CD4-positive, alpha-beta T cell treated with Interleukin-17A for 1 hour (primary cell): ENCODE measurements around the gene TTBK2.

Experiments
- DNase-seq: peaks from one replicate; pipeline ENCODE4 v3.0.0-alpha.2; 2020

TTBK2 gene

DNA sequence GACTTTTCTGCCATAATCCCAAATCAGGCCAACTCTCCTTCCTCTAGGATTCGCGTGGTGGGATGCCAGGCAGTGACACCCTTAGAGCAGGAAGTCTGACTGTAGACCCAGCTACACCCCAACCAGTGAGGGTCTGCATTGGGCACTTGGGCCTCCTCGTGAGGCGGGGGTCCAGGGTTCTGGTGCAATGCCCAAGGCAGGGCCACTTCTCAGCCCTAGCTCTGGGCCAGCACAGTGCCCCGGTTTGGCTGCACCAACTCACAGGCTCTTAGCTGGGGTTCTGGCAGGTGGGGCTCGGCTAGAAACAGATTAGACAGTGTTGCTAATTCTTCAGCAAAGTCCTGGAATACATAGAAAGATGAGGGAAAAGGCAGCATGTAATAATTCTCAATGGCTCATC, 196.3 kb downstream of the TTBK2 start:
- DNase-seq = no peak

- no peak for DNase-seq
Observed at GRCh38 chr15:42723068-42723467, 197.5 kb downstream of the TTBK2 start.

DNA sequence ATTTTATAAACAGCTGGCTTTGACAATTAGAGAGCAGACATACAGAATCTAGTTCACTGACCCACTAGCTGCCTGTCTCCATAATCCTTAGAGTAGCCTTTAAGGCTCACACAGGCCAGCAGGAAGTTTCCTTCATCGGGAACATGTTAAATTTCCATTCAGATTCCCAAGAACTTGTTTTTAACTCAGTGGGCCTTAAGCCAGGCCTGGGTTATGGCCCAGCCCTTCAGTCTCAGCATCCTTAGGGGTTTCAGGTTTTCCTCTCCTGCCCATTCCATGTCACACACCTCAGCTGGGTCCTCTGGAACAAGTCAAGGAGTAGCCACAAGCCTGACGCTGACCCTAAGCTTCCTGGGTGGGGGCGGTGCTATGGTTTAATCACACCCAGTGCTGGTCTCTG, 198.7 kb downstream of the TTBK2 start:
- no peak for DNase-seq

- no peak for DNase-seq
Observed at GRCh38 chr15:42721016-42721415, 199.6 kb downstream of the TTBK2 start.

DNA sequence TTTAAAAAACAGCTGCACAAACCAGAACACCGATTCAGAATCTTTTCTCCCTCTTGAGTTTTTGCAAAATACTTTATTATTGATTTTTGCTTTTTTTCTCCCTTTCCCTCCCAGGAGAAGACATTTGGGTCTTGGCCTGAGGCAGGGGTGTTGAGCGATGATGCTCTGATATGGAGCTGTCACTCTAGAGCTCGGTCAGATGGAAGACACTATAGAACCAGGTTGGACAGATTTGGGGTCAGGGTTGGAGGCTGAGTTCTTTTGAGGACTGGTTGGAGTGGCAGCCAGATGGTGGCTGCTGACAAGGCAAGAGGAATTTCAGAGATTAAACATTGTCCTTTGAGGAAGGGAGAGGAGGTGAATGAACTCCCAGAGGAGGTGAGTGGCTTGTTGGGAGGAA, 200.5 kb downstream of the TTBK2 start:
- no peak for DNase-seq

GRCh38 chr15:42719043-42719442, 201.5 kb downstream of the TTBK2 start:
- DNase-seq = no peak

DNA sequence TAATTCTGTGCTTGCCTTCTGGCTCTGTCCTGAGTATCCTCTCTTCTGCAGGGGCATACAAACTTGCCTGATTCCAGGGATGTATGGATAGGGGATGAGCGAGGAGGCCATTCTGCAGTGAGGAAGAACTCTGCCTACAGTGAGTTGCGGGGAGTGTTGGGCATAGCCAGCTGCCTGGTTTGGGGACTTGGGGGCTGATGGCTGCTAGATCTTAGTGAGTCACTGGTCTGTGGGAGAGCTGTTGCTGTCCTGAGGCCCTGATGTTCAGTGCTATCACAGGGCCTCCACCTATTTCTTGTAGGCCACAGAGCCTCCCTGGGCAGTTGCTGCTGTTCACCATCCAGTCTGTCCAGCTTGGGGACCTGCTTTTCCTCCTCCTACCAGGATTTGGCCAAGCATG, 204.0 kb downstream of the TTBK2 start:
- DNase-seq = no peak

DNA sequence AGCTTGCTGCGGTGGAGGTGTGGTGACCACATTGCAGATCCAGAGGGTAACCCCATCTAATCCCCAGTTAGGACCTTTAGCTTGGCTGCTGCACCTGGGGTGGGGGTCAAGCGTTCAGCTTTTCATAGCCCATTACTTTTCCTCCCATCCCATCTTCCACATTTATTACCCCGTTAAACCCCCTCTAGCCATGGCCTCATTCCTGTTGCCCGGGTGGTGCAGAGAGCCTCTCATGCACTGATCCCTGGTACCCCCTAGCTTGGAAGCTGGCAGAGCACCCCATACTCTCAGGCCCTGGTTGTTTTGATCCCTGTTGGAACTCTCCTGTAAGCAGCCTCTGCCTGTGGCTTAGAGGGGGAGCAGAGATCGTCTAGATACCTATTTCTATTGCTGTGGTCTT, 204.5 kb downstream of the TTBK2 start:
- DNase-seq = no peak

GRCh38 chr15:42712584-42712983, 208.0 kb downstream of the TTBK2 start:
- DNase-seq = no peak

- no peak for DNase-seq
Observed at GRCh38 chr15:42711746-42712145, 208.8 kb downstream of the TTBK2 start.

GRCh38 chr15:42710662-42711061, 209.9 kb downstream of the TTBK2 start:
- DNase-seq = no peak

GRCh38 chr15:42707873-42708544, 212.6 kb downstream of the TTBK2 start:
- DNase-seq = no peak

GRCh38 chr15:42707068-42707467, 213.5 kb downstream of the TTBK2 start:
- no peak for DNase-seq

GRCh38 chr15:42705336-42705735, 215.2 kb downstream of the TTBK2 start:
- DNase-seq = no peak

- DNase-seq = peak; percentile 74
Observed at GRCh38 chr15:42704492-42704926, 216.1 kb downstream of the TTBK2 start.

GRCh38 chr15:42696626-42697025, 224.0 kb downstream of the TTBK2 start:
- DNase-seq = no peak

DNA sequence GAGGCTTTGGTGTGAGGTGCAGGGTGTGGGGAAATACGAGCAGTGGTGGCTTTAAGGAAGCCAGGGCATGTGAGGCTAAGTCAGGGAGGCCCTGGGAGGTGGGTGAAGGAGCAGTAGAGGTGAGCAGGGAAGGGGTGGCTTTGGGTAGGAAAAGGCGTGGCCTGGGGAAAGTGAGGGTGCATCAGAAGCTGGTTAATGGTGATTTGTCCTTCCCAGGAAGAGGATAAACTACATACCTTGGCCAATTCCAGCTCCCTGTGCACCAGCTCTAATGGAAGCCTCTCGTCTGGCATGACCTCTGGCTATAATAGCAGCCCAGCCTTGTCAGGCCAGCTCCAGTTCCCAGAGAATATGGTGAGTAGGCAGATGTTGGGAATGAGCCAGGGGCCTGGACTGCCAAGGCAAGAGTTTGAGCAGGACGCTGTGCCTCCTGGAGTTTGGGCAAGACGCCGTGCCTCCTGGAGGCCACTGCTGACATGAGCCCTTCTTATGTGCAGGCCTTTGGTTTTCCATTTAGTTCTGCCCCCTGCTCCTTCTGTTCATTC, 225.0 kb downstream of the TTBK2 start:
- no peak for DNase-seq

DNA sequence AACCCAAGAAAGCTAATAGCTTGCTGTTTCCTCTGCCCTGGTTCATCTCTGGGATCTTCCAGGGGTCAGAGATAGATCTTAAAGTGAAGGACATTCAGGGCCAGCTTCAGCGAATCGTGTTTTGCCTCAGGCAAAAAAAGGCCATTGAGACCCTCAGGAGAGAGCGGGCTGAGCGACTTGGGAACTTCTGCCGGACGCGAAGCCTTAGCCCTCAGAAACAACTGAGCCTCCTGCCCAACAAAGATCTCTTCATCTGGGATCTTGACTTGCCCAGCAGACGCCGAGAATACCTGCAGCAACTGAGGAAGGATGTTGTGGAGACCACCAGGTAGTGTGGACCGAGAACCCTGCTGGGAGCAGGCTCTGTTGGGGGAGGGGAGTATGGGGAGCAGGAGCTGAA, 226.2 kb downstream of the TTBK2 start:
- no peak for DNase-seq

DNA sequence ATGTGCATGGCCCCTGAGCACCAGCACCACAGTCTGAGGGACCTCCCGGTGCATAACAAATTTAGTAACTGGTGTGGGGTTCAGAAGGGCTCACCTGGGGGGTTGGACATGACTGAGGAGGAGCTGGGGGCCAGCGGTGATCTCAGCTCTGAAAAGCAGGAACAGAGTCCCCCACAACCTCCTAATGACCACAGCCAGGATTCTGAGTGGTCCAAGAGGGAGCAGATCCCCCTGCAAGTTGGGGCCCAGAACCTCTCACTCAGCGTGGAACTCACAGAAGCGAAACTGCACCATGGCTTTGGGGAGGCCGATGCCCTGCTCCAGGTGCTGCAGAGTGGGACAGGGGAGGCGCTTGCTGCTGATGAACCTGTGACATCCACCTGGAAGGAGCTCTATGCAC, 226.6 kb downstream of the TTBK2 start:
- no peak for DNase-seq

DNA sequence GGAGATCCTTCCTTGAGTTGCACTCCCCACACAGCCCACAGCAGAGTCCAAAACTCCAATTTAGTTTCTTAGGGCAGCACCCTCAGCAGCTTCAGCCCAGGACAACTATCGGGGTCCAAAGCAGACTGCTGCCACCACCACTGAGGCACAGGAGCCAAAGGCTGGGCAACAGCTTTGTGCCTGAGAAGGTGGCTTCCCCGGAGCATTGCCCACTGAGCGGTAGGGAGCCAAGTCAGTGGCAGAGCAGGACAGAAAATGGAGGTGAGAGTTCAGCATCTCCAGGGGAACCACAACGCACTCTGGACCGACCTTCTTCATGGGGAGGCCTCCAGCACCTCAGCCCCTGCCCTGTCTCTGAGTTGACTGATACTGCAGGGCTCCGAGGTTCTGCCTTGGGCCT, 227.1 kb downstream of the TTBK2 start:
- no peak for DNase-seq

- DNase-seq = no peak
Observed at GRCh38 chr15:42692997-42693396, 227.6 kb downstream of the TTBK2 start.

GRCh38 chr15:42692536-42692935, 228.0 kb downstream of the TTBK2 start:
- no peak for DNase-seq

GRCh38 chr15:42691770-42692169, 228.8 kb downstream of the TTBK2 start:
- no peak for DNase-seq

DNA sequence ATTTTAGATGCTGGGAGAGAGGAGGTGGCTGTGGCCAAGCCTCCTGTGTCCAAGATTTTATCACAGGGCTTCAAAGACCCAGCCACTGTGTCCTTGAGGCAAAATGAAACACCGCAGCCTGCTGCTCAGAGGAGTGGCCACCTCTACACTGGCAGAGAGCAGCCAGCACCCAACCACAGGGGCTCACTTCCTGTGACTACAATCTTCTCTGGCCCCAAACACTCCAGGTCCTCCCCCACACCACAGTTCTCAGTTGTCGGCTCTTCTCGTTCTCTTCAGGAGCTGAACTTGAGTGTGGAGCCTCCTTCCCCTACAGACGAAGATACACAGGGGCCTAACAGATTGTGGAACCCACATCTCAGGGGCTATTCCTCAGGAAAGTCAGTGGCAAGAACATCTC, 229.3 kb downstream of the TTBK2 start:
- no peak for DNase-seq
